Neural cell (in vitro differentiated cells): ENCODE results near the gene TMEM92. TPM values are rescaled to one million over a fixed set of nuclear protein-coding genes. Genes with fewer than 3 reads are reported as not detected.

Experiments used
- H2AFZ ChIP-seq: fragments of 200-600, 300-800 bp; sonication (generic), shearing (Covaris generic); 2 replicates; pipeline ENCODE4 v1.6.0; 2014; ENCODE audit warnings: low read depth, mild to moderate bottlenecking, antibody characterized with exemption, low read length, moderate library complexity
- H3F3A ChIP-seq: fragments of 200-600 bp; shearing (Covaris generic); 2 replicates; pipeline ENCODE4 v1.6.1; 2016; ENCODE audit warnings: mild to moderate bottlenecking, moderate library complexity, mixed read lengths, antibody characterized with exemption, low read length; ENCODE audit not compliant: insufficient read depth, poor library complexity, severe bottlenecking
- H3K27ac ChIP-seq: fragments of 200-600, 300-800 bp; sonication (generic), shearing (Covaris generic); 2 replicates; pipeline ENCODE4 v1.5.1; 2014; ENCODE audit warnings: mild to moderate bottlenecking, low read length, moderate library complexity
- H3K27me3 ChIP-seq: fragments of 300-800, 200-600 bp; sonication (generic), shearing (Covaris generic); 2 replicates; pipeline ENCODE4 v1.6.0; 2014; ENCODE audit warnings: mild to moderate bottlenecking, low read depth, low read length, moderate library complexity; ENCODE audit not compliant: insufficient read depth
- H3K36me3 ChIP-seq: fragments of 300-800, 200-600 bp; sonication (generic), shearing (Covaris generic); 2 replicates; pipeline ENCODE4 v1.5.1; 2014; ENCODE audit warnings: mild to moderate bottlenecking, antibody characterized with exemption, low read length, moderate library complexity; ENCODE audit not compliant: insufficient read depth
- H3K4me2 ChIP-seq: fragments of 300-800, 200-600 bp; sonication (generic), shearing (Covaris generic); 2 replicates; pipeline ENCODE4 v1.6.0; 2014; ENCODE audit warnings: mild to moderate bottlenecking, low read length
- H3K4me3 ChIP-seq: fragments of 300-800, 200-600 bp; sonication (generic), shearing (Covaris generic); 2 replicates; pipeline ENCODE4 v1.5.1; 2014; ENCODE audit warnings: mild to moderate bottlenecking, low read length, moderate library complexity
- H3K79me2 ChIP-seq: fragments of 200-600 bp; shearing (Covaris generic); replicated peaks from 2 replicates; pipeline ENCODE4 v1.6.0; 2014; ENCODE audit warnings: mild to moderate bottlenecking, low read length, moderate library complexity; ENCODE audit not compliant: insufficient read depth
- H3K9ac ChIP-seq: fragments of 300-800, 200-600 bp; sonication (generic), shearing (Covaris generic); 2 replicates; pipeline ENCODE4 v1.6.1; 2016; ENCODE audit warnings: mild to moderate bottlenecking, low read length, mixed read lengths
- H3K9me2 ChIP-seq: fragments of 200-600 bp; shearing (Covaris generic); 2 replicates; pipeline ENCODE4 v1.6.1; 2016; ENCODE audit warnings: mild to moderate bottlenecking, low read length, mixed read lengths; ENCODE audit not compliant: insufficient read depth
- H3K9me3 ChIP-seq: fragments of 200-600, 300-800 bp; sonication (generic), shearing (Covaris generic); 2 replicates; pipeline ENCODE4 v1.6.1; 2016; ENCODE audit warnings: mild to moderate bottlenecking, mixed run types, low read length, moderate library complexity, mixed read lengths
- H4K20me1 ChIP-seq: fragments of 200-600 bp; shearing (Covaris generic); 2 replicates; pipeline ENCODE4 v1.6.1; 2016; ENCODE audit warnings: mild to moderate bottlenecking, mixed run types; ENCODE audit not compliant: insufficient read depth
- EP300 ChIP-seq: fragments of 450-650 bp; conservative IDR thresholded peaks from 2 replicates; pipeline ENCODE4 v1.6.1; 2014; ENCODE audit warnings: antibody characterized with exemption, mild to moderate bottlenecking, moderate library complexity; ENCODE audit not compliant: poor library complexity, severe bottlenecking
- EZH2 ChIP-seq: fragments of 200-600, 300-800 bp; shearing (Covaris generic), sonication (generic); IDR thresholded peaks from 2 replicates; pipeline ENCODE4 v1.6.1; 2014; ENCODE audit warnings: antibody characterized with exemption, low read length, borderline replicate concordance, mild to moderate bottlenecking; ENCODE audit not compliant: insufficient read depth, poor library complexity, severe bottlenecking
- MXI1 ChIP-seq: fragments of 450-650 bp; conservative IDR thresholded peaks from 2 replicates; pipeline ENCODE4 v1.6.1; 2014; ENCODE audit warnings: antibody characterized with exemption, mild to moderate bottlenecking; ENCODE audit not compliant: poor library complexity, severe bottlenecking
- POLR2AphosphoS5 ChIP-seq: IDR thresholded peaks from 2 replicates; pipeline ENCODE4 v1.6.1; 2012
- RAD21 ChIP-seq: fragments of 450-650 bp; conservative IDR thresholded peaks from 2 replicates; pipeline ENCODE4 v1.6.1; 2014; ENCODE audit warnings: antibody characterized with exemption, mild to moderate bottlenecking, moderate library complexity
- SMC3 ChIP-seq: fragments of 450-650 bp; conservative IDR thresholded peaks from 2 replicates; pipeline ENCODE4 v1.6.1; 2014; ENCODE audit warnings: antibody characterized with exemption, mild to moderate bottlenecking, moderate library complexity; ENCODE audit not compliant: poor library complexity
- TAF1 ChIP-seq: IDR thresholded peaks from 2 replicates; pipeline ENCODE4 v1.6.1; 2012; ENCODE audit warnings: low read depth
- polyA plus RNA-seq: library from polyadenylated mRNA; depleted of rRNA; stranded (reverse); fragments of >200 nt; gene quantifications from 2 replicates; pipeline ENCODE4 v1.2.3, GENCODE V29; 2014
- small RNA-seq, 3 experiments: library from RNA; depleted of rRNA; stranded (forward); fragments of <200 nt; gene quantifications; one replicate each; pipeline ENCODE3, GENCODE V24; 2012
- TF ChIP-seq, protein P1 (sequence below): IDR thresholded peaks from 2 replicates; pipeline ENCODE4 v1.6.1; 2012; ENCODE audit warnings: borderline replicate concordance
- TF ChIP-seq, protein P2 (sequence below): fragments of 450-650 bp; IDR thresholded peaks from 2 replicates; pipeline ENCODE4 v1.5.1; 2014; ENCODE audit warnings: antibody characterized with exemption, mild to moderate bottlenecking, moderate library complexity; ENCODE audit not compliant: poor library complexity, severe bottlenecking

Gene TMEM92
- polyA plus RNA-seq, 1 donor from 2014 or later, result not detected

DNA sequence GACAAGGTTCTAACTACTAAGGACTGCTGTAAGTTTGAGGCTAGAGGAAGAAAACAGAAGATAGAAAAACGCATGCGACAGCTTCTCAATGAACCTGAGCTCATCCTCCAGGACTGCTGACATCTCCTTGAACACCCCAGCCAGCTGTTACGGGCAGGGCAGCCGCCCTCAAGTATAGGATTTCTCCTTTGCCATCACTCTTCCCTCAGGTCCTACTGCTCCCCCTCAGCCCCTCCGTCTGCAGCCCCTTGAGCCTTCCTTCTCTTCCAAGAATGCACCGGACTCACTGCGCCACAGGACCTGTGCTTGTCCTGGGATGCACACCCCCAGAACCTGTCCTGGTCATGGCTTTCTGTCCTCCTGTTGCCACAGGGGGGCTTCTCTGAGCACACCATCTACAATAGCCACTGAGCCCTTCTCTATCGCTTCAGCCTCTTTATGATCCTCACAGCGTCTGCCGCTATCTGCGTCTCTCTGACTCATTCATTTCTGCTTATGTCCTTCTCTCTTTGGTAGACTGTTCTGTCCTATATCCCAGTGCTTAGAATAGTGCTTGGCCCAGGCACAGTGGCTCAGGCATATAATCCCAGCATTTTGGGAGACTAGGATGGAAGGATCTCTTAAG, 56.0 kb downstream of the TMEM92 start:
- Histone ChIP-seq H3K79me2 (no peaks in the 10 kb centered on the region), H3K4me3 (no peak overlapping the region), H3K27ac (no peak overlapping the region), H4K20me1 (no peaks in the 10 kb centered on the region), H3K4me2 (no peak overlapping the region), H3K36me3 (no peaks in the 10 kb centered on the region), H3K9ac (no peak overlapping the region), H3K27me3 (no peaks in the 10 kb centered on the region), H2AFZ (no peak overlapping the region), H3K9me3 (no peaks in the 10 kb centered on the region), H3F3A (no peaks in the 10 kb centered on the region), H3K9me2 (no peaks in the 10 kb centered on the region)
- TF ChIP-seq POLR2AphosphoS5 (no peak), MXI1 (no peak), TAF1 (no peak), EP300 (no peak), EZH2 (no peak), RAD21 (no peak), SMC3 (no peak)
- TF ChIP-seq, protein P1, sequence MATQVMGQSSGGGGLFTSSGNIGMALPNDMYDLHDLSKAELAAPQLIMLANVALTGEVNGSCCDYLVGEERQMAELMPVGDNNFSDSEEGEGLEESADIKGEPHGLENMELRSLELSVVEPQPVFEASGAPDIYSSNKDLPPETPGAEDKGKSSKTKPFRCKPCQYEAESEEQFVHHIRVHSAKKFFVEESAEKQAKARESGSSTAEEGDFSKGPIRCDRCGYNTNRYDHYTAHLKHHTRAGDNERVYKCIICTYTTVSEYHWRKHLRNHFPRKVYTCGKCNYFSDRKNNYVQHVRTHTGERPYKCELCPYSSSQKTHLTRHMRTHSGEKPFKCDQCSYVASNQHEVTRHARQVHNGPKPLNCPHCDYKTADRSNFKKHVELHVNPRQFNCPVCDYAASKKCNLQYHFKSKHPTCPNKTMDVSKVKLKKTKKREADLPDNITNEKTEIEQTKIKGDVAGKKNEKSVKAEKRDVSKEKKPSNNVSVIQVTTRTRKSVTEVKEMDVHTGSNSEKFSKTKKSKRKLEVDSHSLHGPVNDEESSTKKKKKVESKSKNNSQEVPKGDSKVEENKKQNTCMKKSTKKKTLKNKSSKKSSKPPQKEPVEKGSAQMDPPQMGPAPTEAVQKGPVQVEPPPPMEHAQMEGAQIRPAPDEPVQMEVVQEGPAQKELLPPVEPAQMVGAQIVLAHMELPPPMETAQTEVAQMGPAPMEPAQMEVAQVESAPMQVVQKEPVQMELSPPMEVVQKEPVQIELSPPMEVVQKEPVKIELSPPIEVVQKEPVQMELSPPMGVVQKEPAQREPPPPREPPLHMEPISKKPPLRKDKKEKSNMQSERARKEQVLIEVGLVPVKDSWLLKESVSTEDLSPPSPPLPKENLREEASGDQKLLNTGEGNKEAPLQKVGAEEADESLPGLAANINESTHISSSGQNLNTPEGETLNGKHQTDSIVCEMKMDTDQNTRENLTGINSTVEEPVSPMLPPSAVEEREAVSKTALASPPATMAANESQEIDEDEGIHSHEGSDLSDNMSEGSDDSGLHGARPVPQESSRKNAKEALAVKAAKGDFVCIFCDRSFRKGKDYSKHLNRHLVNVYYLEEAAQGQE, result no peak
- TF ChIP-seq, protein P2, sequence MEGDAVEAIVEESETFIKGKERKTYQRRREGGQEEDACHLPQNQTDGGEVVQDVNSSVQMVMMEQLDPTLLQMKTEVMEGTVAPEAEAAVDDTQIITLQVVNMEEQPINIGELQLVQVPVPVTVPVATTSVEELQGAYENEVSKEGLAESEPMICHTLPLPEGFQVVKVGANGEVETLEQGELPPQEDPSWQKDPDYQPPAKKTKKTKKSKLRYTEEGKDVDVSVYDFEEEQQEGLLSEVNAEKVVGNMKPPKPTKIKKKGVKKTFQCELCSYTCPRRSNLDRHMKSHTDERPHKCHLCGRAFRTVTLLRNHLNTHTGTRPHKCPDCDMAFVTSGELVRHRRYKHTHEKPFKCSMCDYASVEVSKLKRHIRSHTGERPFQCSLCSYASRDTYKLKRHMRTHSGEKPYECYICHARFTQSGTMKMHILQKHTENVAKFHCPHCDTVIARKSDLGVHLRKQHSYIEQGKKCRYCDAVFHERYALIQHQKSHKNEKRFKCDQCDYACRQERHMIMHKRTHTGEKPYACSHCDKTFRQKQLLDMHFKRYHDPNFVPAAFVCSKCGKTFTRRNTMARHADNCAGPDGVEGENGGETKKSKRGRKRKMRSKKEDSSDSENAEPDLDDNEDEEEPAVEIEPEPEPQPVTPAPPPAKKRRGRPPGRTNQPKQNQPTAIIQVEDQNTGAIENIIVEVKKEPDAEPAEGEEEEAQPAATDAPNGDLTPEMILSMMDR, result no peak

Small RNAs within 50 kb of the gene (small RNA-seq; reads per million reads assigned to genes)
- gene SUMO2P7, result 0 reads per million in 3 experiments

Other genes with a start within 250 kb of the TMEM92 start
- 33.0 and 37.2 TPM in 2 replicates for gene ITGA3, start 218.4 kb upstream of the TMEM92 start, polyA plus RNA-seq
- gene PDK2, start 179.1 kb upstream of the TMEM92 start, polyA plus RNA-seq, result 36.2 and 41.7 TPM in 2 replicates
- 105 and 128 TPM in 2 replicates for gene SAMD14, start 144.3 kb upstream of the TMEM92 start, polyA plus RNA-seq
- 29.2 and 30.5 TPM in 2 replicates for gene PPP1R9B, start 123.8 kb upstream of the TMEM92 start, polyA plus RNA-seq
- gene SGCA, start 108.5 kb upstream of the TMEM92 start, polyA plus RNA-seq, result 0.43 TPM in 1 of 2 replicates, not detected in the other
- 0.14 TPM in 1 of 2 replicates, not detected in the other for gene COL1A1, start 72.8 kb upstream of the TMEM92 start, polyA plus RNA-seq
- 6.9 and 9.5 TPM in 2 replicates for gene XYLT2, start 71.7 kb downstream of the TMEM92 start, polyA plus RNA-seq
- gene MRPL27, start 98.7 kb downstream of the TMEM92 start, polyA plus RNA-seq, result 118 and 138 TPM in 2 replicates
- gene EME1, start 98.8 kb downstream of the TMEM92 start, polyA plus RNA-seq, result 1.1 and 5.4 TPM in 2 replicates
- 67.2 and 71.4 TPM in 2 replicates for gene LRRC59, start 123.1 kb downstream of the TMEM92 start, polyA plus RNA-seq
- gene ACSF2, start 151.8 kb downstream of the TMEM92 start, polyA plus RNA-seq, result not detected in 2 replicates
- not detected in 2 replicates for gene CHAD, start 194.4 kb downstream of the TMEM92 start, polyA plus RNA-seq
- 61.9 and 73.5 TPM in 2 replicates for gene RSAD1, start 204.4 kb downstream of the TMEM92 start, polyA plus RNA-seq
- gene MYCBPAP, start 234.0 kb downstream of the TMEM92 start, polyA plus RNA-seq, result 0.34 and 0.35 TPM in 2 replicates